SK-N-SH (cell line): ENCODE results near the gene ERBB2. TPM values are rescaled to one million over a fixed set of nuclear protein-coding genes. Genes with fewer than 3 reads are reported as not detected.

Source experiments
- CTCF ChIA-PET: fragments of 300-600, 350-600 bp; formaldehyde crosslinking; extraction: SDS; loops from one replicate; lab custom pipeline; 2021; lab: Yijun Ruan, JAX
- POLR2A ChIA-PET: fragments of 350-600 bp; sonication (Branson Sonifier 250); formaldehyde crosslinking; extraction: SDS; loops from one replicate; lab custom pipeline; 2020; ENCODE audit warnings: antibody characterized with exemption, inconsistent platforms; lab: Yijun Ruan, JAX
- DNase-seq: peaks from one replicate; pipeline ENCODE4 v3.0.0; 2012
- H2AFZ ChIP-seq: fragments of 200-600 bp; sonication (generic); 2 replicates; pipeline ENCODE4 v1.8.1; 2016; ENCODE audit warnings: antibody characterized with exemption, mild to moderate bottlenecking, low read depth
- H3F3A ChIP-seq: fragments of 200-600 bp; sonication (generic); replicated peaks from 2 replicates; pipeline ENCODE3; 2016; ENCODE audit warnings: antibody characterized with exemption, mild to moderate bottlenecking; ENCODE audit not compliant: insufficient read depth
- H3K27ac ChIP-seq, 2 experiments: fragments of 200-500 bp in 1 of 2; fragments of 200-600 bp in 1 of 2; sonication (Bioruptor generic) in 1 of 2; sonication (generic), shearing (Covaris generic) in 1 of 2; 2 replicates each; pipeline versions ENCODE4 v1.5.1 to v1.6.1; 2014 to 2016; ENCODE audit warnings: low read depth in 2 of 2, inconsistent platforms in 1 of 2, low read length in 1 of 2, mild to moderate bottlenecking in 1 of 2, mixed read lengths in 1 of 2
- H3K27me3 ChIP-seq: fragments of 200-600 bp; sonication (generic), shearing (Covaris generic); 2 replicates; pipeline ENCODE4 v1.6.1; 2016; ENCODE audit warnings: mixed run types; ENCODE audit not compliant: insufficient read depth
- H3K36me3 ChIP-seq, 2 experiments: fragments of 200-500 bp in 1 of 2; fragments of 200-600 bp in 1 of 2; sonication (Bioruptor generic) in 1 of 2; sonication (generic) in 1 of 2; replicated peaks in 1 of 2; 2 replicates each; pipeline versions ENCODE3 to v1.5.1; 2014 to 2016; ENCODE audit warnings: low read length in 1 of 2, mild to moderate bottlenecking in 1 of 2; ENCODE audit not compliant: insufficient read depth in 2 of 2, control insufficient read depth in 1 of 2
- H3K4me1 ChIP-seq, 2 experiments: fragments of 200-500 bp in 1 of 2; fragments of 200-600 bp in 1 of 2; sonication (Bioruptor generic) in 1 of 2; sonication (generic), shearing (Covaris generic) in 1 of 2; 2 replicates each; pipeline versions ENCODE4 v1.5.1 to v1.6.1; 2014 to 2016; ENCODE audit warnings: low read depth in 1 of 2, low read length in 1 of 2, mixed run types in 1 of 2; ENCODE audit not compliant: insufficient read depth in 2 of 2, control insufficient read depth in 1 of 2
- H3K4me2 ChIP-seq: fragments of 200-600 bp; sonication (generic), shearing (Covaris generic); 2 replicates; pipeline ENCODE4 v1.6.1; 2017; ENCODE audit warnings: mixed run types
- H3K4me3 ChIP-seq, 2 experiments: fragments of 200-500 bp in 1 of 2; fragments of 200-600 bp in 1 of 2; sonication (Bioruptor generic) in 1 of 2; sonication (generic), shearing (Covaris generic) in 1 of 2; 2 replicates each; pipeline versions ENCODE4 v1.5.1 to v1.8.1; 2014 to 2016; ENCODE audit warnings: low read depth in 2 of 2, inconsistent platforms in 1 of 2, low read length in 1 of 2, mild to moderate bottlenecking in 1 of 2, mixed read lengths in 1 of 2, moderate library complexity in 1 of 2
- H3K79me2 ChIP-seq: fragments of 200-600 bp; sonication (generic); 2 replicates; pipeline ENCODE4 v1.8.1; 2017; ENCODE audit warnings: mild to moderate bottlenecking; ENCODE audit not compliant: insufficient read depth
- H3K9ac ChIP-seq: fragments of 200-600 bp; sonication (generic); 2 replicates; pipeline ENCODE4 v1.6.1; 2017; ENCODE audit warnings: mixed run types
- H3K9me2 ChIP-seq: fragments of 200-600 bp; sonication (generic); 2 replicates; pipeline ENCODE4 v1.6.1; 2017; ENCODE audit warnings: mixed run types
- H3K9me3 ChIP-seq: fragments of 200-600 bp; sonication (generic); 2 replicates; pipeline ENCODE4 v1.6.1; 2017; ENCODE audit warnings: mixed run types, mild to moderate bottlenecking, moderate library complexity
- H4K20me1 ChIP-seq: fragments of 200-600 bp; sonication (generic); 2 replicates; pipeline ENCODE4 v1.6.1; 2017; ENCODE audit warnings: mild to moderate bottlenecking, mixed run types; ENCODE audit not compliant: insufficient read depth
- EP300 ChIP-seq, 2 experiments: IDR thresholded peaks; 2 replicates each; pipeline versions ENCODE4 v1.4.0 to v1.6.1; 2012; ENCODE audit warnings: borderline replicate concordance in 1 of 2, low read depth in 1 of 2, low read length in 1 of 2
- FOSL2 ChIP-seq: IDR thresholded peaks from 2 replicates; pipeline ENCODE4 v1.4.0; 2012; ENCODE audit warnings: low read depth, mild to moderate bottlenecking, moderate library complexity, borderline replicate concordance
- FOXJ3 ChIP-seq: sonication (generic); formaldehyde crosslinking; IDR thresholded peaks from 2 replicates; pipeline ENCODE4 v1.5.1; 2020; ENCODE audit warnings: mild to moderate bottlenecking, missing genetic modification reagents
- GABPA ChIP-seq: IDR thresholded peaks from 2 replicates; pipeline ENCODE4 v1.4.0; 2012; ENCODE audit warnings: low read depth, mild to moderate bottlenecking
- MEF2A ChIP-seq: IDR thresholded peaks from 2 replicates; pipeline ENCODE4 v1.4.0; 2012; ENCODE audit warnings: low read depth, borderline replicate concordance
- MXI1 ChIP-seq: IDR thresholded peaks from 2 replicates; pipeline ENCODE4 v1.6.1; 2012; ENCODE audit warnings: mild to moderate bottlenecking, low read depth, low read length, improper control_type of control experiment
- RFX5 ChIP-seq: IDR thresholded peaks from 2 replicates; pipeline ENCODE4 v1.6.1; 2012; ENCODE audit warnings: mild to moderate bottlenecking, improper control_type of control experiment, low read length
- SIN3A ChIP-seq: IDR thresholded peaks from 2 replicates; pipeline ENCODE4 v1.6.1; 2012; ENCODE audit warnings: low read depth, mild to moderate bottlenecking, low read length, moderate library complexity, borderline replicate concordance
- SMC3 ChIP-seq: IDR thresholded peaks from 2 replicates; pipeline ENCODE4 v1.6.1; 2012; ENCODE audit warnings: low read depth, low read length, improper control_type of control experiment
- TCF12 ChIP-seq: IDR thresholded peaks from 2 replicates; pipeline ENCODE4 v1.4.0; 2012
- TEAD4 ChIP-seq: IDR thresholded peaks from 2 replicates; pipeline ENCODE4 v1.4.0; 2012; ENCODE audit warnings: mild to moderate bottlenecking, borderline replicate concordance; ENCODE audit not compliant: insufficient read depth
- YY1 ChIP-seq: IDR thresholded peaks from 2 replicates; pipeline ENCODE4 v1.4.0; 2012; ENCODE audit warnings: low read depth, mild to moderate bottlenecking
- WGBS: methylation state at CpG from one replicate; pipeline ENCODE4 v1.1.6; 2017; ENCODE audit warnings: low lambda C conversion rate; 5-methylcytosine and 5-hydroxymethylcytosine counted together
- polyA plus RNA-seq, 3 experiments: library from polyadenylated mRNA; depleted of rRNA; stranded (reverse); fragments of >200 nt; gene quantifications; 2 replicates each; pipeline ENCODE4 v1.2.3, GENCODE V29; 2012
- TF ChIP-seq, protein P1 (sequence below): IDR thresholded peaks from 2 replicates; pipeline ENCODE4 v1.4.0; 2012; ENCODE audit warnings: low read depth, borderline replicate concordance
- TF ChIP-seq, protein P2 (sequence below): IDR thresholded peaks from 2 replicates; pipeline ENCODE4; 2012
- TF ChIP-seq, protein P3 (sequence below): fragments of 150-350 bp; IDR thresholded peaks from 2 replicates; pipeline ENCODE4 v1.6.1; 2017; ENCODE audit warnings: antibody characterized with exemption, low read length, low read depth, borderline replicate concordance
- TF ChIP-seq, protein P4 (sequence below): fragments of 200-600 bp; sonication (generic); IDR thresholded peaks from 2 replicates; pipeline ENCODE4 v1.6.1; 2017; ENCODE audit warnings: antibody characterized with exemption, mild to moderate bottlenecking, moderate library complexity

The ERBB2 gene
- polyA plus RNA-seq, 1 of the 3 experiments (the other 2 are of a cell fraction): 1.9 TPM

DNA sequence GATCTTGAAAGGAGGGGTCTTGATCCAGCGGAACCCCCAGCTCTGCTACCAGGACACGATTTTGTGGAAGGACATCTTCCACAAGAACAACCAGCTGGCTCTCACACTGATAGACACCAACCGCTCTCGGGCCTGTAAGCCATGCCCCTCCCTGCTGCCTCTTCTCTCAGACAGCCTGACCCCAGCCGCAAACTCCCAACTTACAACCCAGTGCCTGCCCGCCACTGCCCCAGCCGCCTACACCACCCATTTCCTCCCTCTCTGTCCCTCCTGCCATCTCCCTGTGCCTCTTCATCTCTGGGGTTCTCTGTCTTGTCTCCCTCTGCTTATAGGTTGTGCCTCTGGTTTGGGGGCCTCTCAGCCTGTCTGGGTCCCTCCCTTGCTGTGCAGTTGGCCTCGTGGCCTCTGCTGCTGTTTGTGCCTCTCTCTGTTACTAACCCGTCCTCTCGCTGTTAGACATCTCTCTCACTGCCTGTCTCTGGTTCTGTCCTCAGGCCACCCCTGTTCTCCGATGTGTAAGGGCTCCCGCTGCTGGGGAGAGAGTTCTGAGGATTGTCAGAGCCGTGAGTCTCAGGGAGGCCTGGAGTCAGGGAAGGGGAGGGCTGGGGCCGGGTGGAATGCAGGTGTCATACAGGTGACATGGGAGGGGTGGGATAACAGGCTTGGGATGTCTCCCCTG, 9.6 kb downstream of the ERBB2 start:
- WGBS: 76% methylated on average over 12 of the region's 14 CpGs
- Histone ChIP-seq H3K27ac (no peak overlapping the region), H3K9me3 (no peaks in the 10 kb centered on the region), H3K9ac (no peak overlapping the region), H3K4me2 (no peak overlapping the region), H3F3A (no peaks in the 10 kb centered on the region), H3K36me3 (no peaks in the 10 kb centered on the region), H3K4me3 (no peak overlapping the region), H2AFZ (no peak overlapping the region), H4K20me1 (no peaks in the 10 kb centered on the region), H3K9me2 (no peaks in the 10 kb centered on the region), H3K4me1 (no peaks in the 10 kb centered on the region), H3K27me3 (no peaks in the 10 kb centered on the region; the same call in 1 of the 2 replicates), H3K79me2 (no peaks in the 10 kb centered on the region)
- CTCF ChIA-PET: interaction anchor here (0.8 to 1.6 kb wide), 3 partner anchors 41 to 88 kb away, joined by 3 to 5 read pairs (median 4); partner anchors contain the start of gene PNMT
- TF ChIP-seq TEAD4 (no peak), MEF2A (no peak), EP300 (IDR thresholded peaks at IDR 0.05; ENCODE audit: borderline replicate concordance in 1 of 2, low read depth in 1 of 2, low read length in 1 of 2) (no peak)
- DNase-seq: no peak
- POLR2A ChIA-PET: no interaction called here

DNA sequence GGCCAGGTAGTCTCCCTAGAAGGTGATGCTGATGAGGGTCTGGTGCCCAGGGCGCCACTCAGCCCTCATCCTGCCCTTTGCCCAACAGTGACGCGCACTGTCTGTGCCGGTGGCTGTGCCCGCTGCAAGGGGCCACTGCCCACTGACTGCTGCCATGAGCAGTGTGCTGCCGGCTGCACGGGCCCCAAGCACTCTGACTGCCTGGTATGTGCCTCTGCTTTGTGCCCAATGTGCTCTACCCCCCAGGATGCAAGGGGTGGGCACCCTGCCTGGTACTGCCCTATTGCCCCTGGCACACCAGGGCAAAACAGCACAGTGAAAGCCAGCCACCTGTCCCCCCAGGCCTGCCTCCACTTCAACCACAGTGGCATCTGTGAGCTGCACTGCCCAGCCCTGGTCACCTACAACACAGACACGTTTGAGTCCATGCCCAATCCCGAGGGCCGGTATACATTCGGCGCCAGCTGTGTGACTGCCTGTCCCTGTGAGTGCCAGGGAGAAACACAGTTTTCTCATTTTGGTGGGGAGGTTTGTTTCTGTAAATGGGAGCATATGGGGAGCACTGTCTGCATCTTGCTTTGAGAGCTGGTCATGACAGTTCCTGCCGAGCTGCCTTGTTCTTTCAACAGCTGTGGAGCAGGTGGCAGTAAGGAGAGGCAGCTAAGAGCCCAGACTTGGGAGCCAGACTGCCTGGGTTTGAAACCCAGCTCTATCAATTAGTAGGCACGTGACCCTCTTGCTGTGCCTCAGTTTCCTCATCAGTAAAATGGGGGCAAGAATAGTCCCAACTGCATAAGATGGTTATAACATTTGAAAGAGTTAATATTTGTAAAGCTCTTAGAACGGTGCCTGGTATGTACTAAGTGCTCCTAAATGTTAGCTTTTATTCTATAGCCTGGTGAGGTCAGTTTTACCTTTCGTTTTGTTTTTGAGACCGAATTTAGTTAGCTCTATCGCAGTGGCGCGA, 10.4 kb downstream of the ERBB2 start:
- POLR2A ChIA-PET: interaction anchor here (1.6 kb wide), 1 partner anchor 19 kb away, joined by 3 read pairs; no protein-coding TSS in a partner anchor
- TF ChIP-seq RFX5 (no peak), MXI1 (no peak), TCF12 (no peak), FOSL2 (no peak), GABPA (no peak), SIN3A (no peak), FOXJ3 (no peak), SMC3 (no peak), YY1 (no peak)
- TF ChIP-seq, protein P1, sequence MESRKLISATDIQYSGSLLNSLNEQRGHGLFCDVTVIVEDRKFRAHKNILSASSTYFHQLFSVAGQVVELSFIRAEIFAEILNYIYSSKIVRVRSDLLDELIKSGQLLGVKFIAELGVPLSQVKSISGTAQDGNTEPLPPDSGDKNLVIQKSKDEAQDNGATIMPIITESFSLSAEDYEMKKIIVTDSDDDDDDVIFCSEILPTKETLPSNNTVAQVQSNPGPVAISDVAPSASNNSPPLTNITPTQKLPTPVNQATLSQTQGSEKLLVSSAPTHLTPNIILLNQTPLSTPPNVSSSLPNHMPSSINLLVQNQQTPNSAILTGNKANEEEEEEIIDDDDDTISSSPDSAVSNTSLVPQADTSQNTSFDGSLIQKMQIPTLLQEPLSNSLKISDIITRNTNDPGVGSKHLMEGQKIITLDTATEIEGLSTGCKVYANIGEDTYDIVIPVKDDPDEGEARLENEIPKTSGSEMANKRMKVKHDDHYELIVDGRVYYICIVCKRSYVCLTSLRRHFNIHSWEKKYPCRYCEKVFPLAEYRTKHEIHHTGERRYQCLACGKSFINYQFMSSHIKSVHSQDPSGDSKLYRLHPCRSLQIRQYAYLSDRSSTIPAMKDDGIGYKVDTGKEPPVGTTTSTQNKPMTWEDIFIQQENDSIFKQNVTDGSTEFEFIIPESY: no peak
- TF ChIP-seq, protein P2, sequence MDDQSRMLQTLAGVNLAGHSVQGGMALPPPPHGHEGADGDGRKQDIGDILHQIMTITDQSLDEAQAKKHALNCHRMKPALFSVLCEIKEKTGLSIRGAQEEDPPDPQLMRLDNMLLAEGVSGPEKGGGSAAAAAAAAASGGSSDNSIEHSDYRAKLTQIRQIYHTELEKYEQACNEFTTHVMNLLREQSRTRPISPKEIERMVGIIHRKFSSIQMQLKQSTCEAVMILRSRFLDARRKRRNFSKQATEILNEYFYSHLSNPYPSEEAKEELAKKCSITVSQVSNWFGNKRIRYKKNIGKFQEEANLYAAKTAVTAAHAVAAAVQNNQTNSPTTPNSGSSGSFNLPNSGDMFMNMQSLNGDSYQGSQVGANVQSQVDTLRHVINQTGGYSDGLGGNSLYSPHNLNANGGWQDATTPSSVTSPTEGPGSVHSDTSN: no peak
- TF ChIP-seq, protein P3, sequence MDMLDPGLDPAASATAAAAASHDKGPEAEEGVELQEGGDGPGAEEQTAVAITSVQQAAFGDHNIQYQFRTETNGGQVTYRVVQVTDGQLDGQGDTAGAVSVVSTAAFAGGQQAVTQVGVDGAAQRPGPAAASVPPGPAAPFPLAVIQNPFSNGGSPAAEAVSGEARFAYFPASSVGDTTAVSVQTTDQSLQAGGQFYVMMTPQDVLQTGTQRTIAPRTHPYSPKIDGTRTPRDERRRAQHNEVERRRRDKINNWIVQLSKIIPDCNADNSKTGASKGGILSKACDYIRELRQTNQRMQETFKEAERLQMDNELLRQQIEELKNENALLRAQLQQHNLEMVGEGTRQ: no peak
- TF ChIP-seq, protein P4, sequence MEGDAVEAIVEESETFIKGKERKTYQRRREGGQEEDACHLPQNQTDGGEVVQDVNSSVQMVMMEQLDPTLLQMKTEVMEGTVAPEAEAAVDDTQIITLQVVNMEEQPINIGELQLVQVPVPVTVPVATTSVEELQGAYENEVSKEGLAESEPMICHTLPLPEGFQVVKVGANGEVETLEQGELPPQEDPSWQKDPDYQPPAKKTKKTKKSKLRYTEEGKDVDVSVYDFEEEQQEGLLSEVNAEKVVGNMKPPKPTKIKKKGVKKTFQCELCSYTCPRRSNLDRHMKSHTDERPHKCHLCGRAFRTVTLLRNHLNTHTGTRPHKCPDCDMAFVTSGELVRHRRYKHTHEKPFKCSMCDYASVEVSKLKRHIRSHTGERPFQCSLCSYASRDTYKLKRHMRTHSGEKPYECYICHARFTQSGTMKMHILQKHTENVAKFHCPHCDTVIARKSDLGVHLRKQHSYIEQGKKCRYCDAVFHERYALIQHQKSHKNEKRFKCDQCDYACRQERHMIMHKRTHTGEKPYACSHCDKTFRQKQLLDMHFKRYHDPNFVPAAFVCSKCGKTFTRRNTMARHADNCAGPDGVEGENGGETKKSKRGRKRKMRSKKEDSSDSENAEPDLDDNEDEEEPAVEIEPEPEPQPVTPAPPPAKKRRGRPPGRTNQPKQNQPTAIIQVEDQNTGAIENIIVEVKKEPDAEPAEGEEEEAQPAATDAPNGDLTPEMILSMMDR: no peak

More for the DNA sequence above, 10.4 kb downstream of the ERBB2 start:
- Histone ChIP-seq H3K9me2 (no peaks in the 10 kb centered on the region), H3K4me1 (no peaks in the 10 kb centered on the region), H3K4me3 (no peak overlapping the region), H3F3A (no peaks in the 10 kb centered on the region), H3K79me2 (no peaks in the 10 kb centered on the region), H2AFZ (no peak overlapping the region), H3K36me3 (no peaks in the 10 kb centered on the region), H3K4me2 (no peak overlapping the region), H3K9me3 (no peaks in the 10 kb centered on the region), H4K20me1 (no peaks in the 10 kb centered on the region), H3K27me3 (no peaks in the 10 kb centered on the region; the same call in 1 of the 2 replicates), H3K27ac (no peak overlapping the region), H3K9ac (no peak overlapping the region)
- CTCF ChIA-PET: interaction anchor here (1.0 to 1.6 kb wide), 3 partner anchors 8 to 42 kb away, joined by 3 to 7 read pairs (median 4); partner anchors contain the start of genes MIEN1 and PNMT
- 78% methylated on average over 18 of the region's 20 CpGs for WGBS
- DNase-seq: no peak
